Left ventricle myocardium inferior (tissue), 1 donor: ENCODE results near the gene CDC25C. TPM values are rescaled to one million over a fixed set of nuclear protein-coding genes. Genes with fewer than 3 reads are reported as not detected.

ENCODE experiments used
- DNase-seq: peaks from one replicate; pipeline ENCODE4 v3.0.0-alpha.2; 2020
- H3K27ac ChIP-seq: fragments of 200-600 bp; replicated peaks from 2 replicates; pipeline ENCODE4 v1.8.0; 2021
- H3K27me3 ChIP-seq: fragments of 200-600 bp; 2 replicates; pipeline ENCODE4 v1.8.0; 2021; ENCODE audit warnings: low read depth
- H3K36me3 ChIP-seq: fragments of 200-600 bp; 2 replicates; pipeline ENCODE4 v1.8.0; 2021
- H3K4me1 ChIP-seq: fragments of 200-600 bp; 2 replicates; pipeline ENCODE4 v1.8.0; 2021
- H3K4me3 ChIP-seq: fragments of 200-600 bp; 2 replicates; pipeline ENCODE4 v1.8.0; 2021; ENCODE audit warnings: mild to moderate bottlenecking, moderate library complexity
- H3K9me3 ChIP-seq: fragments of 200-600 bp; replicated peaks from 2 replicates; pipeline ENCODE4 v1.8.0; 2021
- CTCF ChIP-seq: fragments of 200-600 bp; IDR thresholded peaks from 2 replicates; pipeline ENCODE4 v1.8.0; 2021; ENCODE audit warnings: antibody characterized with exemption, mild to moderate bottlenecking, borderline replicate concordance
- intact Hi-C: fragments of 100-400 bp; cut with micrococcal nuclease; formaldehyde crosslinking; loops from one replicate; pipeline ENCODE4 v1.11.0; 2022
- total RNA-seq: library from RNA; stranded (reverse); fragmentation: NEBNext Ultra II Directional; extraction: Animal tissue kit (Norgen Biotek cat#: 25700); gene quantifications from one replicate; pipeline ENCODE4 v1.2.1, GENCODE V29; 2021
- donor health status: DM: no; HTN: yes; CAD: no; lungs with severe emphysema.

Gene CDC25C
- total RNA-seq, 1 donor from 2014 or later = not detected

- TF ChIP-seq CTCF = no peak
- no peak overlapping the region for H3K4me3 ChIP-seq
Measured at GRCh38 chr5:138240650-138241385, 90.8 kb downstream of the CDC25C start.

DNA sequence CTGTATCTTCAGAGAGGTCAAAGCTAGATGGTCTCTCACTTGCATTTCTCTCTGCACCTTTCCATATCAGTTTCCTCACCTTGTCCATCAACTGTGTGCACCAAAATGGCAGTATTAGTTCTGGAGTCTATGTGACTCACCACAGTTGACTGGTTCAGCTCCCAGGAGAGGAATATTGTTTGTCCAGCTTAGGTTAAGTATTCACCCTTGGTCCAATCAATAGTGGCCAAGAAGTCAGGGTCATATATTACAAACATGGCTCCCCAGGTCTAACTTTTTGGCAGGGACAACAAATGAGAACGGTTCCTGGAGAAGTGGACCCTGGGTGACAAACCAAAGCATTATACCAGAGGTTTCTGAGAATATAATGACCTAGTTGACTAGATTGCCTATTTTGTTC, 93.6 kb downstream of the CDC25C start:
- no peak overlapping the region for H3K27ac ChIP-seq
- intact Hi-C loops = no loop called here
- no peak for DNase-seq

More at GRCh38 chr5:138240650-138241385, 90.8 kb downstream of the CDC25C start:
- Histone ChIP-seq H3K4me1 (peaks cover 14% of the 10 kb centered on the region), H3K27ac (no peak overlapping the region), H3K36me3 (no peaks in the 10 kb centered on the region), H3K27me3 (peaks cover 23% of the 10 kb centered on the region), H3K9me3 (no peaks in the 10 kb centered on the region)
- DNase-seq = no peak
- intact Hi-C loops = no loop called here

More for the DNA sequence above, 93.6 kb downstream of the CDC25C start:
- no peak for TF ChIP-seq CTCF
- no peak overlapping the region for H3K4me3 ChIP-seq
- peaks cover 23% of the 10 kb centered on the region for H3K27me3 ChIP-seq
- H3K4me1 ChIP-seq = peaks cover 14% of the 10 kb centered on the region
- H3K9me3 ChIP-seq = no peaks in the 10 kb centered on the region
- H3K36me3 ChIP-seq = no peaks in the 10 kb centered on the region

Other genes with a start within 250 kb of the CDC25C start
- gene WNT8A, start 247.8 kb downstream of the CDC25C start, total RNA-seq = not detected
- gene NME5, start 192.4 kb downstream of the CDC25C start, total RNA-seq = 4.7 TPM
- 27.4 TPM for gene BRD8, start 153.2 kb downstream of the CDC25C start, total RNA-seq
- 0.77 TPM for gene KIF20A, start 152.7 kb downstream of the CDC25C start, total RNA-seq
- gene CDC23, start 118.5 kb downstream of the CDC25C start, total RNA-seq = 20.2 TPM
- gene GFRA3, start 57.2 kb downstream of the CDC25C start, total RNA-seq = 0.82 TPM
- 26.7 TPM for gene FAM53C, start 6.5 kb upstream of the CDC25C start, total RNA-seq
- 40.7 TPM for gene KDM3B, start 20.9 kb upstream of the CDC25C start, total RNA-seq
- gene REEP2, start 107.3 kb upstream of the CDC25C start, total RNA-seq = 6.6 TPM
- gene EGR1, start 133.7 kb upstream of the CDC25C start, total RNA-seq = 7.8 TPM
- gene ETF1, start 211.4 kb upstream of the CDC25C start, total RNA-seq = 80.8 TPM
- gene HSPA9, start 243.6 kb upstream of the CDC25C start, total RNA-seq = 291 TPM